ENCODE results near the gene HOXD12. TPM values are rescaled to one million over a fixed set of nuclear protein-coding genes. Genes with fewer than 3 reads are reported as not detected.

HOXD12 gene
- total RNA-seq, 1 experiment from 2014 or later = not detected

- peak; percentile 71 for DNase-seq (ENCODE audit: low read depth)
Measured at GRCh38 chr2:176118601-176119339, 19.2 kb downstream of the HOXD12 start.

GRCh38 chr2:176120364-176121189 is 21.0 kb downstream of the HOXD12 start:
- DNase-seq (ENCODE audit: low read depth) = no peak

- DNase-seq (ENCODE audit: low read depth) = no peak
Measured at GRCh38 chr2:176121190-176122051, 21.8 kb downstream of the HOXD12 start.

- DNase-seq (ENCODE audit: low read depth) = no peak
Measured at GRCh38 chr2:176122052-176122682, 22.6 kb downstream of the HOXD12 start.

GRCh38 chr2:176122683-176123410 is 23.3 kb downstream of the HOXD12 start, which contains the start of gene HOXD9:
TSS of gene HOXD9 (plus strand) at chr2:176122719. CDS start at chr2:176122769, 50 bp downstream.
- DNase-seq (ENCODE audit: low read depth) = peak; percentile 84

GRCh38 chr2:176123411-176124109 is 24.0 kb downstream of the HOXD12 start:
- DNase-seq (ENCODE audit: low read depth) = no peak

GRCh38 chr2:176124110-176124946 is 24.7 kb downstream of the HOXD12 start:
- no peak for DNase-seq (ENCODE audit: low read depth)

- no peak for DNase-seq (ENCODE audit: low read depth)
Measured at GRCh38 chr2:176124947-176125771, 25.6 kb downstream of the HOXD12 start.

- DNase-seq (ENCODE audit: low read depth) = no peak
Measured at GRCh38 chr2:176125772-176126054, 26.1 kb downstream of the HOXD12 start.

GRCh38 chr2:176126929-176127773 is 27.6 kb downstream of the HOXD12 start:
- DNase-seq (ENCODE audit: low read depth) = peak; percentile 50

GRCh38 chr2:176127774-176128072 is 28.1 kb downstream of the HOXD12 start:
- DNase-seq (ENCODE audit: low read depth) = no peak

- no peak for DNase-seq (ENCODE audit: low read depth)
Measured at GRCh38 chr2:176128172-176128981, 28.8 kb downstream of the HOXD12 start.

GRCh38 chr2:176128982-176129796 is 29.6 kb downstream of the HOXD12 start, which contains the start of gene HOXD8:
TSS of gene HOXD8 (plus strand) at chr2:176129705. CDS start at chr2:176130367, 662 bp downstream.
- DNase-seq (ENCODE audit: low read depth) = peak; percentile 94

- peak; percentile 72 for DNase-seq (ENCODE audit: low read depth)
Measured at GRCh38 chr2:176129813-176130146, 30.2 kb downstream of the HOXD12 start.

GRCh38 chr2:176130147-176130956 is 30.8 kb downstream of the HOXD12 start:
- peak; percentile 83 for DNase-seq (ENCODE audit: low read depth)

All from RPMI7951 (cell line).